Lung (tissue), 12 donors: Measurements from ENCODE around the gene CCL7. TPM values are rescaled to one million over a fixed set of nuclear protein-coding genes. Genes with fewer than 3 reads are reported as not detected.
A peak's percentile ranks its signal among the peaks of the same experiment; 100 is the strongest.

Experiments
- ATAC-seq: fragments of 200-7000 bp; cut with Tn5 transposase; one replicate; pipeline ENCODE4 v1.9.1; 2020; ENCODE audit warnings: moderate number of reproducible peaks; ENCODE audit not compliant: insufficient read depth, low FRiP score
- DNase-seq, 3 donors: peaks; one replicate each; pipeline ENCODE4 v3.0.0-alpha.2; 2013 to 2017
- H3K27ac ChIP-seq, 2 donors: one replicate each; pipeline ENCODE4 v1.5.1; 2013; ENCODE audit warnings: mild to moderate bottlenecking in 2 of 2, moderate library complexity in 2 of 2, control low read depth in 1 of 2, inconsistent platforms in 1 of 2, low read depth in 1 of 2, low read length in 1 of 2
- H3K27me3 ChIP-seq, 3 donors: one replicate each; pipeline ENCODE4 v1.5.1; 2013; ENCODE audit warnings: low read length in 2 of 3; ENCODE audit not compliant: control insufficient read depth in 3 of 3, insufficient read depth in 3 of 3
- H3K36me3 ChIP-seq, 4 donors: one replicate each; pipeline ENCODE4 v1.5.1; 2013; ENCODE audit warnings: low read length in 4 of 4, mild to moderate bottlenecking in 1 of 4, moderate library complexity in 1 of 4; ENCODE audit not compliant: control insufficient read depth in 4 of 4, insufficient read depth in 4 of 4
- H3K4me1 ChIP-seq, 5 donors: one replicate each; pipeline ENCODE4 v1.5.1; 2013; ENCODE audit warnings: low read length in 5 of 5, mild to moderate bottlenecking in 2 of 5, moderate library complexity in 1 of 5; ENCODE audit not compliant: control insufficient read depth in 5 of 5, insufficient read depth in 5 of 5
- H3K4me3 ChIP-seq: one replicate; pipeline ENCODE4 v1.5.1; 2013; ENCODE audit warnings: mild to moderate bottlenecking, control low read depth, moderate library complexity
- H3K9ac ChIP-seq, 2 donors: one replicate each; pipeline ENCODE4 v1.5.1; 2013; ENCODE audit warnings: low read length in 2 of 2, control low read depth in 1 of 2; ENCODE audit not compliant: insufficient read depth in 1 of 2
- H3K9me3 ChIP-seq, 4 donors: one replicate each; pipeline ENCODE4 v1.5.1; 2013; ENCODE audit warnings: low read length in 3 of 4, mild to moderate bottlenecking in 1 of 4, moderate library complexity in 1 of 4; ENCODE audit not compliant: control insufficient read depth in 4 of 4, insufficient read depth in 3 of 4
- CTCF ChIP-seq: IDR thresholded peaks from 2 replicates; pipeline ENCODE4 v1.5.1; 2012; ENCODE audit warnings: mild to moderate bottlenecking; ENCODE audit errors: control extremely low read depth, extremely low read depth
- WGBS, 2 donors: extraction: QIAGEN DNeasy Blood & Tissue Kit; methylation state at CpG; one replicate each; pipeline ENCODE4 v1.1.7; 2013; 5-methylcytosine and 5-hydroxymethylcytosine counted together
- polyA plus RNA-seq, 2 donors: library from polyadenylated mRNA; stranded (reverse); fragments of 200-250 nt; gene quantifications; one replicate each; pipeline ENCODE4 v1.2.1, GENCODE V29; 2013
- total RNA-seq, 2 donors: library from RNA; depleted of rRNA in 1 of 2; stranded (reverse); fragments of >200 nt in 1 of 2; gene quantifications; one replicate each; pipeline ENCODE4 v1.2.1, GENCODE V29; 2014 to 2021
- donor health status: control.
- donor health status: control.
- donor health status: Bipolar disorder and iron deficiency.
- donor health status: healthy.
- donor health status: DM: yes; HTN: yes; CAD: no.

The CCL7 gene
- total and polyA plus RNA-seq, 4 donors: 1.0 to 44.9 (median 1.0) TPM; not detected in 1

DNA sequence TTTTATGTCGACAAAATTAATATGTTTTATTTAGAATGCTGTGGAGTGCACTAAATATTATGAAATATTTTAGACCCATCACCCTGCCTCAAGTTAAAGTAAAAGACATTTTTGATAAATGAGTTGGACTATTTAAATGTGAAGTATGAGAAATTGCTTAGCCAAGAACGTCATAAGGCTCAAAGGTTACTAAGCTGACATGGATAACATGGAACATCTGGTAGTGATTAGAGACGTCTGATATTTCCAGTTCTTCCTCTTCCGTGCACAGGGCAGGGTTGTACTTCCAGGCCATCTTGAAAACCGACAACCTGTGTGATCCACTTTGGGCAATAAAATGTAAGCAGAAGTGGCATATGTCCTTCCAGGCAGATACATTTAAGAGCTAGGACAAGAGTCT lies 42.1 kb downstream of the CCL7 start:
- no peak for ATAC-seq
- Histone ChIP-seq H3K4me3 (no peak overlapping the region), H3K4me1 (peaks cover 0 to 17% (median 10%) of the 10 kb centered on the region in 5 donors), H3K36me3 (no peaks in the 10 kb centered on the region), H3K27me3 (no peaks in the 10 kb centered on the region), H3K9ac (no peak overlapping the region), H3K27ac (peak overlapping the region; percentile 33 to 59), H3K9me3 (no peaks in the 10 kb centered on the region)
- no peak for TF ChIP-seq CTCF
- peak in 1 of 3 donors; percentile 25 for DNase-seq
- 56 to 62% methylated on average over 5 of the region's 5 CpGs for whole genome bisulfite sequencing, 2 donors

DNA sequence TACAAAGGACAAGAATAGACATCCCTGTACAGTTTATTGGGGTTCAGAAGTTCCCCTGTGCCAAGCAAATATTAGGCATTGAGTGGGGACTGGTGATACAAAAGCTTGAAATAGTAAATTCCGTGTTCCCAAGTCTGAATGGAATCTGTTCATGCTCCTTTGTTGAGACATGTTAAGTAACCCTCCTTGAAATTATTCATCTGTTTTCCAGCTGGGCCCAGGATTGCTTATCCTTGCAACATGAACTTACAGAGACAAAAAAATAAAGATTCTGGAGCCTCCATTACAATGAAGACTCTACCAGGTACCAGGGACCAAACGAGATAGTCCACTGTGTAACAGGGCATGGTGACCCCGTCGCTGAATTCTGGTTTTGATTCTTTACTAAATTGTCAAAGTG lies 43.1 kb downstream of the CCL7 start:
- Histone ChIP-seq H3K4me3 (no peak overlapping the region), H3K9ac (no peak overlapping the region), H3K9me3 (no peaks in the 10 kb centered on the region), H3K4me1 (peaks cover 0 to 17% (median 10%) of the 10 kb centered on the region in 5 donors), H3K27ac (peak overlapping the region in 1 of 2 donors; percentile 73), H3K27me3 (no peaks in the 10 kb centered on the region), H3K36me3 (no peaks in the 10 kb centered on the region)
- WGBS, 2 donors: 88 to 93% methylated on average over 4 of the region's 4 CpGs
- ATAC-seq (no peak), DNase-seq (peak in 2 of 3 donors; percentile 47 to 70)
- TF ChIP-seq CTCF: no peak

- ATAC-seq: peak; percentile 58
- H3K4me1 ChIP-seq: peaks cover 0 to 17% (median 10%) of the 10 kb centered on the region in 5 donors
- peak overlapping the region; percentile 63 to 73 for H3K27ac ChIP-seq
- no peaks in the 10 kb centered on the region for H3K36me3 ChIP-seq
- H3K9ac ChIP-seq: peak overlapping the region in 1 of 2 donors; percentile 34
- DNase-seq: peak; percentile 60 to 92 (median 79)
- H3K27me3 ChIP-seq: no peaks in the 10 kb centered on the region
- TF ChIP-seq CTCF: no peak
- H3K4me3 ChIP-seq: no peak overlapping the region
- 8 to 18% methylated on average over 4 of the region's 4 CpGs for WGBS, 2 donors
- H3K9me3 ChIP-seq: no peaks in the 10 kb centered on the region
Measured at GRCh38 chr17:34314279-34314678, 44.3 kb downstream of the CCL7 start.

DNA sequence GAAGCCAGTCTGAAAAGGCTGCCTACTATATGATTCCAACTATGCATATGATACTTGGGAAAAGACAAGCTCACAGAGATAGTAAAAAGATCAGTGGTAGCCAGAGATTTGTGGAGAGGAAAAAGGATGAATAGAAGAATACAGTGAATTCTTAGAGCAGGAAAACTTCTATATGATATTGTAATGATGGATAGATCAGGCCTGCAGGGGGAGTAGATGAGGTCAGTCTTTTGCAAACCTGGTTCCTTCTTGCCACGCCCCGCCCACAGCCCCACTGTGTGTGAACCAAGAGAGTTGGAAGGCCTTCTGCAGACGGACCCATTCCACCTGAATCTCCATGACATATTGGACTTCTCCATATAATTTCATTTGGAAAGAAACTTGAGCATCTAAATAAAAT lies 48.5 kb downstream of the CCL7 start:
- Histone ChIP-seq H3K4me1 (peaks cover 0 to 6% (median 5%) of the 10 kb centered on the region in 5 donors), H3K9me3 (no peaks in the 10 kb centered on the region), H3K9ac (no peak overlapping the region), H3K4me3 (no peak overlapping the region), H3K27me3 (no peaks in the 10 kb centered on the region), H3K36me3 (no peaks in the 10 kb centered on the region), H3K27ac (no peak overlapping the region)
- DNase-seq (no peak), ATAC-seq (no peak)
- TF ChIP-seq CTCF: no peak
- WGBS, 2 donors: 72 to 78% methylated on average over 3 of the region's 3 CpGs
